NCI-H2029 (cell line): Measurements from ENCODE around the gene STK39.

Experiments used
- DNase-seq: peaks from one replicate; lab custom pipeline; 2025; lab: John Stamatoyannopoulos, UW

STK39 gene

DNA sequence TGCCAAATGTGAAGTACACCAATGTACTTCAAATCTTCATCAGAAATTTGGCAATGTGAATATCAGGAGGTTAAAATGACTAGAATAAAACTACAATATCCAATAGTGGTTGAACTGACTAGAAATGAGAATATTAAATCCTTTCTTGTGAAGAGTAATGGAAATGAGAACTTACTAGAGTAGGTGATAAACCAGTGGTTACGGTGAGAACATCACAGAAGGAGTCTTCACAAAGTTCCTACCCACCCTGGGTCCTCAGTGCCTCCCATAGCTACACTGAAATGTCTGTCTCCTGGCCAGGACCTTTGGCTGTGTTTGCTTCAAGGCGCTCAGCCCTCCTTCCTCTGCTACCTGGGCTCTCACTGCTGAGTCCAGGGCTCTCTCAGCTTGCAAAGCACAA lies 289.7 kb downstream of the STK39 start:
- no peak for DNase-seq

DNA sequence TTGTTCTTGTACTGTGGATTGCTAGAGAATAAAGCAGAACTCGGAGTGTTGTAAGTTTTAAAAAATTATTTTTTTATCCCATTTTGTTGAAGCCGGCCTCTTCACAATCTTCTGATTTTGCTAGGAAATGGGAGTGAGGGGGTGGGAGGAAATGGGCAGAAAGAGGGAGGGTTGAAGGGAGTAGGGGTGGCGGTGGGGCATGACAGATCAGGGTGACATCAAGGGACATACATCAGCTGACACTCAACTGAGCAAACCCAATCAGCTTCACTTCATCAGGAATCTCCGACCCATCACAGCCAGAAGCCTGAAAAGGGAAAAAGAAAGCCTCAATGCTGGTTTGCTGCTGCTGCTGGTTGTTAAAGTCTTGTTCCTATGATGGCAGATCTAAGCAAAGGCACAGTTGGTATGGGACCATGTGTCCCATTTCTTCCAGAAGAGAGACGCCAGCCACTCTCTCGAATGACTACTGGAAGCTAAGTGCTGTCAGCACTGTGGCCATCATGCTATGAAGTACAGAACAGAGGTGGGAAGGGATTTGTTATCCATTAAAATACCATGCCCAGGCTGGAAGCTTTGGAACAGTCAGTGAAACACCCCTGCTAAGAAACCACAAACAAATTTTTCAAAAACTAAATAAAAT lies 292.0 kb downstream of the STK39 start:
- DNase-seq = no peak

GRCh38 chr2:167954495-167954894 lies 292.9 kb downstream of the STK39 start:
- DNase-seq = no peak

GRCh38 chr2:167953776-167954175 lies 293.6 kb downstream of the STK39 start:
- DNase-seq = no peak

DNA sequence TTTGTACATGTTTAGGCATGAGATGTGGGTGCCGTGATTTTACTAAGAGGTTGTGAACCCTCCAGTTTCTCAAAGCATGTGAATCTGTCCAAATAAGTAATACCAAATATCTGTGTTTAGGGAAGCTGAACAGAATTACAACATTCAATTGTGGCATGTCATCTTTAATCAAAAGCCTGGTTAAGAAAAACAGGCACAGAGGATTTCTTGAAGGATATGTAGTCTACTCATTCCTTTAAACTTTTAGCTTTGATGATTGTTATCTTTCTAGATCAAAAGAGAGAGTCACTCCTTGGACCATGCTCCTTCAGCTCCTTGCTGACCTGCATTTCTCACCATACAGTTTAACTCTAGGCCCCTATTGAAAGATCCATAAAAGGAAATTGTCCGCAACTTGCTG lies 296.8 kb downstream of the STK39 start:
- DNase-seq = no peak

GRCh38 chr2:167946441-167946841 lies 301.0 kb downstream of the STK39 start:
- no peak for DNase-seq

DNA sequence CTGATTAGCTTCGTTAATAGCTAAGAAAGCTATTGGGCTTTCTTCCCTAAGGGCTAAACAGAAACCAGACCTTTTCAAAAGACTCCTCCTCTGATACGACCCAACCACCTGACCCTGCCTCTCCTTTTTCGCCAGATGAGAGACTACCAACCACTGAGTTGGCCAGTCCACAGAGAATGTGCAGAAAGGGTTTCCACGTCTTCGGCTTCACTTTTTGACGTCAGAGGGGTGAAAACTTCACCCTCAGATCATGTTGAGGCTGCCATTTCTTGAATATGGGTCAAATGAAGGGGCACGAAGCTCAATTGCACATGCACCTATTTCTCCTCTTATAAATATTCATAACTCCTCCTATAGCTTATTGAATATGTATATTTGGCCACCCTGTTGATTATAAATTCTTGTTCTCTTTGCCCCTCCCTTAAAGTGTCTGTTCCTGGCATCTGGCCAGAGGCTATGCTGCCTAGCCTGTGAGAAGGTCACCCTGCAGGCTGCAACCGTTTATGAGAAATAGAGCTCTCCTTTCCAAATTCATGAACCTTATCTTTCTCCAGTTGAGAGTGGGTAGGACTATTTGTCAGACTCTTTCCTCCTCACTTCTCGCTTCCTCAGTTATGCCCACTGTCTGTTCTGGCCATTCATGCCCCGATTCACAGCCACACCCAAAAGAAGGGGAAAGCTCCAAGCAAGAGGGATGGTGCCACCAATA lies 301.6 kb downstream of the STK39 start:
- no peak for DNase-seq

DNA sequence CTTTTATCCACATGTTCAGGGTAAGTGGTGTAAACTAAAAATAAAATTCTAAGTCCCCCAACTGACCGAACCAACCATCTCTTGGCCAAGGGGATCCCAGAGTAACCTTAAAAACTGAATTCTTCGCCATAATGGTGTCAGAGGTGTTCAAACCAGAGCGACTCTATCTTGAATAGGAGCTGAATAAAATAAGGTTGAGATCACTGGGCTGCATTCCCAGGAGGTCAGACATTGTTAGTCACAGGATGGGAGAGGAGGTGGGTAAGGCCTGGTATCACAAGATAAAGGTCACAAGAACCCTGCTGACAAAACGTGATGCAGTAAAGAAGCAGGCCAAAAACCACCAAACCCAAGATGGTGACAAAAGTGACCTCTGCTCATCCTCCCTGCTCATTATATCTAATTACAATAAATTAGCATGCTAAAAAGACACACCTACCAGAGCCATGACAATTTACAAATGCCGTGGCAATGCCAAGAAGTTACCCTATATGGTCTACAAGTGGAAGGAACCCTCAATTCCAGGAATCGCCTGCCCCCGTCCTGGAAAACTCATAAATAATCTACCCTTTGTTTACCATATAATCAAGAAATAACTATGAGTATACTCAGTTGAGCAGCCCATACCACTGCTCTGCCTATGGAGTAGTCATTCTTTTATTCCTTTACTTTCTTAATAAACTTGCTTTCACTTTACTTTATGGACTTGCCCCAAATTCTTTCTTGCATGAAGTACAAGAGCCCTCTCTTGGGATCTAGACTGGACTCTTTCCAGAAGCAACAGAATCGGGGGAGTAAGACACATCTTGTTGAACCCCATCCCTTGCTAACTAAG lies 302.4 kb downstream of the STK39 start:
- DNase-seq = no peak

- DNase-seq = no peak
These were observed 303.5 kb downstream of the STK39 start for GRCh38 chr2:167943897-167944296.

DNA sequence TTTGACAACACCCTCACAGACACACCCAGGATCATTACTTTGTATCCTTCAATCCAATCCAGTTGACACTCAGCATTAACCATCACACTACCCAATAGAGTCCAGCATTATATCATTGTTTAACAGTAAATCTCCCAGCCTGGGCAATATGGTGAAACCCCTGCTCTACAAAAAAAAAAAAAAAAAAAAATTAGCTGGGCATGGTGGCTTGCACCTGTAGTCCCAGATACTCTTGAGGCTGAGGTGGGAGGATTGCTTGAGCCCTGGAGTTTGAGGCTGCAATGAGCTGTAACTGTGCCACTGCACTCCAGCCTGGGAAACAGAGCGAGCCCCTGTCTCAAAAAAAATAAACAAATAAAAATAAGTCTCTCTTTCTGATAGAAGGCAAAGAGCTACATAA lies 304.0 kb downstream of the STK39 start:
- DNase-seq = no peak

DNA sequence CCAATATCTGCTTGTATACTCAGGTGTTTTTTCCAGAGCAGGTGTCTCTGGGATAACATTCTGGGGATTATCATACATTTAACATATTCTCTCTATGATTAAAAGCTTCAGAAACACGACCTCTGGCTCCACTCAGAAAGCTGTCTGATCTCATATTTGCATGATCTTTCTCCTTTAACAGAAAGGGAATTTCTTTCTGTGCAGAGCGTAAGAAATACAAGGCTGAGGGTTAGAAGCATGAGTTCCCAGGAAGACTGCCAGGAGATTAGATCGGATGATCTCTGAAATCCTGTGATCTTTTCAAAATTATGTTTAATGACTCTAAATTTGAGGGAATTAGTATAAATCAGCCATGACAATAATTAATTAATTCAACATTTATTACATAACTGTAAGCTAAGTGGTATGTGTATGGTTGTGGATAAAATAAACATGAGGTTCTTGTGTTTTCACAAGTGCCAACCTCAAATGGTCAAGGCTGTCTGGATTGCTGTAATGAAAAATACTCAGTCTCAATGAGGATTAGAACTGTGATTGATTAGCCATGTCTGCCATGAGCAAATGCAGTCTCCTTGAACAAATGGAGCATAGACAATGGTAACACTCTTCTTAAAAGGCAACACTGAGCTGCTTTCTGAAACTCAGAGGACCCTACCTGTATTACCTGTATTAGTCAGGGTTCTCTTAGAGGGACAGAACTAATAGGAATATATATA lies 304.9 kb downstream of the STK39 start:
- DNase-seq = no peak

DNA sequence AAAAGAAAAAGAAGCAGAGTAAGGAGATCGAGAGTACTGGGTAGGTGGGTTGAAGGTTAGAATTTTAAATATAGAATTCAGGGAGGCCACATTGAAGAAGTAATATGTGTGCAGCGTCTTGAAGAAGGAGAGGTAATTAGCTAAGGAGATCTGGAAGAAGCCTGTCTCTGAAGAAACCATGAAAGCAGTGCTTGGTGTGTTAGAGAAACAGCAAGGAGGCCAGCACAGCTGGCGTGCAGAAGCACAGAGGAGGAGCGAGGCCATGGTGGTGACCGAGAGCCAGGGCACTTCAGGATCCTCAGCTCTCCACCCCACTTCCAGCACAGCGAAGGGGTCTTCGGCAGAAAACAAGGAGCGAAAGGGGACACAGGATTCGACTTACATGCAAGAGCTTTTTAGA lies 305.8 kb downstream of the STK39 start:
- no peak for DNase-seq

- no peak for DNase-seq
These were observed 306.5 kb downstream of the STK39 start for GRCh38 chr2:167940734-167941507.

DNA sequence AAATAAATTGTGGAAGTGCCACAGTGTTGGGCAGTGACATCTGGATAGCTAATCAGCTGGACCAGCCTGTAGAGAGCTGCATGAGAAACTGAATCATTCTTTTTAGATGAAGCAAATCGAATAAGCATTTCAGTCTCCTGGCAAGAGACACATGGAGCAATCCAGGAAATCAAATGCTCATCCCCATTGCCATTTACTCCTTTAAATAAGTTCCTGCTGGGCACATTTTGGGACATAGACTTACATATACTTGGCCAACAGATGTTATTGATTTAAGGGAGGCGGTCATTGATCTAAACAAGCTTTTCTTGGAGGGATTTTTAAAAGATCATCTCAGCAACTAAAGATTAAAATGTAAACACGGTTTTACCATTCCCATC lies 307.1 kb downstream of the STK39 start:
- DNase-seq = no peak

DNA sequence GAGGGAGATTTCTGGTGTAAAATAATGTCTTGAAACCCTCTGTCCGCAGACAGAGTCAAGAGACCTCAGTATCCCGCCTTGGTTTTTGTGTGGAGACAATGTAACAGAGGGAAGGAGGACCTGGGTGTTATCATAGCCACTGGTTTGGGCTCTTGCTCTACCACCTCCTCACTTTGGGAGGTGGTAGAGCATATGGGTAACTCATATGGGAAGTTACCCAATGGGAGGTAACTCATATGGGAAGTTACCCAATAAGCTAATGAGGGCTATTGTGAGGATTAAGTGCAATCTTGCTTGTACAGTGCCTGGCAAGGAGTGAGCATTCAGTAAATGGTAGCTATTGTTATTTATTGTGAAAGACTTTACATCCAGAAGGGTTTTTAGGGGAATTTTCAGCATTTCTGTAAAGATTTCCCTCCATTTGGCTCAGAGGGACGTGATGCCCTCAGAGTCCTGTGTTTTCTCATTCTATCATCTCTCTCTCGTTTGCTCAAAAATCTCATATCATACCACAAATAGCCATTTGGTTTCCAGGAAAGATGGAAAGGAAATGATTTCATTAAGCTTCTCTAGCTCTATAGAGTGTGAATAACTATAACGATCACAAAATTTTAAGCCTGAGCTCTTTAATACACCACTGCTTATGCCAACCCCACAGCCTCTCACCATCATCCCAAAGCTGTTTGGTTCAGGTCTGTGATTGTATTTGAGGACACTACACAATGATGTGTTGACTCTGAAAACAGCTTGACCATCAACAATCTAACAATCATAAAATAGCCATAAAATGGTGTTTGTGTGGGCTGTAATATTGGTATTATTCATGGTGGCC lies 307.7 kb downstream of the STK39 start:
- no peak for DNase-seq

DNA sequence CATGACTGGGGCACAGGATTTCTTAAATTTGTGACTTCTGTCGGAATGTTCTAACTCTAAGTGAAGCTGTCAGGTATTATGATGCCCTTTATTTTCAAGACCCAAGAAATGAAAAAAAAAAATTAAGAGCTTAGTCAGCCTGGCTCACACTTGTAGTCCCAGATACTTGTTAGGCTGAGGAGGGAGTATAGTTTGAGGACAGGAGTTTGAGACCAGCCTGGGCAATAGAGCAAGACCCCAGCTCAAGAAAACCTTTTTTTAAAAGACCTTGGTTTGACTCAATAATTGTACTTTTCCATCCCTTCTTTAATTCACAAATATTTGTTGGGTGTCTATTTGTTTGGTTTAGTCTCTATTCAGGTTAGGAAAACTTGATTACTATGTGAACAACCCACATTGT lies 310.0 kb downstream of the STK39 start:
- DNase-seq = no peak

DNA sequence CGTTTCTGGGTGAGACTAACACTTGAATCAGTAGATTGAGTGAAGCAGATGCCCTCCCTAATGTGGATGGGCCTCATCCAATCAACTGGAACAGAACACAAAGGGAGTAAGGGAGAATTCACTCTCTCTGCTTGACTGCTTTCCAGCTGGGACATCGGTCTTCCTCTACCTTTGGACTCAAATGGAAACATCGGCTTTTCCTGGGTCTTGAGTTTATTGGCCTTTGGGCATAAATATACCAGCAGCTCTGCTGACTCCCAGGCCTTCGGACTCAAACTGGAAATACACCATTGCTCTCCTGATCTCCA lies 311.6 kb downstream of the STK39 start:
- no peak for DNase-seq

DNA sequence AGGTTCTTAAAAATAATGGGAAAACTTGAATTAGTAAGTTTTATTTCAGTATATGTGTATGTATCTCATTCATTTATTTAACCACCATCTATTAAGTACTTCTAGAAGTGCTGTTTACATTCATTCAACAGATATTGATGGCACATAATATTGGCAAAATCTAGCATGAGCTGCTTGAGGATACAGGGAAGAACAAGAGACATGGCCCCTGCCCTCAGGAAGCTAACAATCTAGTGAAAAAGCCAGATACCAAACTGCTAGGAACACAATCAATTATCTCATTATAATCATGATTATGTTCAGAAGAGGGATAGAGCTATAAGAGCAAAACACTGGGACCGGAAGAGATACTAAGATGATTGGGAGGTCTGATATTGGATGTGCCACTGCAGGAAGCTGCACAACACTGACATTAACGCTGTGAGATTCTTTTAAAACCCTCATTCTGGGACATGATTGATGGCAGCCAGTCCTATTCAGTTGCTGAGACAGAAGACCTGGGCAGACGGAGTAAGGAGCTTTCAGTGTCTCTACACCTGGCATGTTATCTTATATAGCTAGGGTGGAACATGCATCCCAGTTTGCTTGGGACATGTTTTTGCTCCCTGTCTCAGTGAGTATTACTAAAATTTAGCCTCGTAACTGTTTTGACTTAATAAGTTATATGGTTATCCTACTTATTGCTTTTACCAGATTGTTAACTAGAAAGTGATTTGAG lies 314.1 kb downstream of the STK39 start:
- no peak for DNase-seq

- no peak for DNase-seq
These were observed 315.2 kb downstream of the STK39 start for GRCh38 chr2:167932123-167932693.

DNA sequence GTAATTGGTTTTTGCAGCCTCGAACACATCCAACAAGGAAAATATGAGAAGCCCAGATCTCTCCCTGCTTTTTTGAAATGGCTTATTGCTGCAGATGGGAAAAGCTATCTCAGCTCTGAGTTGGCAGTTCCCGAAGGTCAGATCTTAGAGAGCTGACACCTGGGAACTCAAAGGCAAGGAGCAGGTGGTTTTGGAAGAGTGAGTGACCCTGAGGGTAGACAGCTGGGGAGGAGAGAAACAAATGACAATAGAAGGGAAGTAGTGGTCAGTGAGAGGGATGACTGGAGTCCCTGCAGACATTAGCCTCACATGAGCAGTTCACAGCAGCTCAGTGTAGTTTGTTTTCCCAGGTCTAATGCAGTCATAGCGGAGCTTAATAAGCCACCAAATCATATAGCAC lies 317.9 kb downstream of the STK39 start:
- no peak for DNase-seq
